GM21367 (cell line): ENCODE results near the gene WBP2NL.
A peak's percentile ranks its signal among the peaks of the same experiment; 100 is the strongest.

Experiments used
- ATAC-seq: cut with Tn5 transposase; IDR thresholded peaks from one replicate; pipeline ENCODE4 v1.9.1; 2021; ENCODE audit not compliant: unreplicated experiment

Gene WBP2NL

GRCh38 chr22:41978732-41979131 is 19.9 kb upstream of the WBP2NL start:
- ATAC-seq: no peak

GRCh38 chr22:41979423-41980250 is 19.0 kb upstream of the WBP2NL start:
- no peak for ATAC-seq

GRCh38 chr22:41982865-41983264 is 15.7 kb upstream of the WBP2NL start:
- ATAC-seq: no peak

GRCh38 chr22:41983513-41984405 is 14.8 kb upstream of the WBP2NL start:
- ATAC-seq: no peak

GRCh38 chr22:41987276-41987675 is 11.3 kb upstream of the WBP2NL start:
- no peak for ATAC-seq

- no peak for ATAC-seq
These were observed 9.3 kb upstream of the WBP2NL start for GRCh38 chr22:41989246-41989645.

- no peak for ATAC-seq
These were observed 7.5 kb upstream of the WBP2NL start for GRCh38 chr22:41991111-41991510.

GRCh38 chr22:41992496-41992895 is 6.1 kb upstream of the WBP2NL start:
- no peak for ATAC-seq

- no peak for ATAC-seq
These were observed 3.4 kb upstream of the WBP2NL start for GRCh38 chr22:41995211-41995610.

- no peak for ATAC-seq
These were observed 1.8 kb upstream of the WBP2NL start for GRCh38 chr22:41996826-41997225.

- no peak for ATAC-seq
These were observed 1.9 kb downstream of the WBP2NL start for GRCh38 chr22:42000466-42000865.

GRCh38 chr22:42001121-42001520 is 2.5 kb downstream of the WBP2NL start:
- ATAC-seq: no peak

GRCh38 chr22:42001706-42002105 is 3.1 kb downstream of the WBP2NL start:
- no peak for ATAC-seq

GRCh38 chr22:42007922-42008321 is 9.3 kb downstream of the WBP2NL start:
- ATAC-seq: no peak

GRCh38 chr22:42010778-42011177 is 12.2 kb downstream of the WBP2NL start:
- ATAC-seq: no peak

- ATAC-seq: no peak
These were observed 14.8 kb downstream of the WBP2NL start for GRCh38 chr22:42013385-42013784.

- no peak for ATAC-seq
These were observed 17.5 kb downstream of the WBP2NL start for GRCh38 chr22:42016111-42016510.

GRCh38 chr22:42018224-42018623 is 19.6 kb downstream of the WBP2NL start:
- no peak for ATAC-seq

- no peak for ATAC-seq
These were observed 23.0 kb downstream of the WBP2NL start for GRCh38 chr22:42021571-42021970.

- peak; percentile 37 for ATAC-seq
These were observed 23.7 kb downstream of the WBP2NL start for GRCh38 chr22:42022162-42022847.

- ATAC-seq: no peak
These were observed 26.8 kb downstream of the WBP2NL start for GRCh38 chr22:42025421-42025820.
